ENCODE data around the gene KLF9. TPM values are rescaled to one million over a fixed set of nuclear protein-coding genes. Genes with fewer than 3 reads are reported as not detected.

Gene KLF9
- total and polyA plus RNA-seq, 9 of the 15 experiments (the other 6 are each of a cell fraction or from before 2014, with no cell fraction given): 3.3 to 11.9 (median 6.9) TPM

GRCh38 chr9:70398145-70398556 is 16.3 kb downstream of the KLF9 start (continued):
- TF ChIP-seq RNF219 (CRISPR knock-in tag; IDR thresholded peaks at IDR 0.05) (no peak), CBX2 (IDR thresholded peaks at IDR 0.05; ENCODE audit: insufficient read depth, low read length, poor library complexity, severe bottlenecking) (no peak), STAT5A (IDR thresholded peaks at IDR 0.05; ENCODE audit: borderline replicate concordance, low read length) (peak; percentile 80), TARDBP (IDR thresholded peaks at IDR 0.05) (no peak), TCF3 (CRISPR knock-in tag; IDR thresholded peaks at IDR 0.05) (peak; percentile 96), MBD1 (CRISPR knock-in tag; IDR thresholded peaks at IDR 0.05) (no peak), ZNF124 (CRISPR knock-in tag; IDR thresholded peaks at IDR 0.05) (no peak), MAX (CRISPR knock-in tag; IDR thresholded peaks at IDR 0.05) (peak; percentile 62; the same call in 1 of the 2 replicates), TCF15 (CRISPR knock-in tag; IDR thresholded peaks at IDR 0.05) (no peak), JUND (IDR thresholded peaks at IDR 0.05; ENCODE audit: borderline replicate concordance, low read depth, low read length) (peak; percentile 44; the same call in 1 of the 2 replicates), JUND (tag; IDR thresholded peaks at IDR 0.05; ENCODE audit: borderline replicate concordance, low read depth, low read length) (peak; percentile 49; the same call in 1 of the 3 replicates), ZBTB12 (CRISPR knock-in tag; IDR thresholded peaks at IDR 0.05) (no peak), BRF2 (IDR thresholded peaks at IDR 0.05; ENCODE audit: borderline replicate concordance, insufficient read depth, insufficient read length) (no peak), LARP7 (IDR thresholded peaks at IDR 0.05) (no peak), MYC (IDR thresholded peaks at IDR 0.05; ENCODE audit: low read depth, low read length) (peak; percentile 71), MYC (CRISPR knock-in tag; IDR thresholded peaks at IDR 0.05; ENCODE audit: borderline replicate concordance, low read depth) (no peak), MEF2D (tag; conservative IDR thresholded peaks at IDR 0.05; ENCODE audit: low read depth) (peak; percentile 66; the same call in 1 of the 2 replicates)
- TF ChIP-seq, protein P1, sequence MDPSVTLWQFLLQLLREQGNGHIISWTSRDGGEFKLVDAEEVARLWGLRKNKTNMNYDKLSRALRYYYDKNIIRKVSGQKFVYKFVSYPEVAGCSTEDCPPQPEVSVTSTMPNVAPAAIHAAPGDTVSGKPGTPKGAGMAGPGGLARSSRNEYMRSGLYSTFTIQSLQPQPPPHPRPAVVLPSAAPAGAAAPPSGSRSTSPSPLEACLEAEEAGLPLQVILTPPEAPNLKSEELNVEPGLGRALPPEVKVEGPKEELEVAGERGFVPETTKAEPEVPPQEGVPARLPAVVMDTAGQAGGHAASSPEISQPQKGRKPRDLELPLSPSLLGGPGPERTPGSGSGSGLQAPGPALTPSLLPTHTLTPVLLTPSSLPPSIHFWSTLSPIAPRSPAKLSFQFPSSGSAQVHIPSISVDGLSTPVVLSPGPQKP (CRISPR knock-in tag; IDR thresholded peaks at IDR 0.05): no peak
- TF ChIP-seq, protein P2, sequence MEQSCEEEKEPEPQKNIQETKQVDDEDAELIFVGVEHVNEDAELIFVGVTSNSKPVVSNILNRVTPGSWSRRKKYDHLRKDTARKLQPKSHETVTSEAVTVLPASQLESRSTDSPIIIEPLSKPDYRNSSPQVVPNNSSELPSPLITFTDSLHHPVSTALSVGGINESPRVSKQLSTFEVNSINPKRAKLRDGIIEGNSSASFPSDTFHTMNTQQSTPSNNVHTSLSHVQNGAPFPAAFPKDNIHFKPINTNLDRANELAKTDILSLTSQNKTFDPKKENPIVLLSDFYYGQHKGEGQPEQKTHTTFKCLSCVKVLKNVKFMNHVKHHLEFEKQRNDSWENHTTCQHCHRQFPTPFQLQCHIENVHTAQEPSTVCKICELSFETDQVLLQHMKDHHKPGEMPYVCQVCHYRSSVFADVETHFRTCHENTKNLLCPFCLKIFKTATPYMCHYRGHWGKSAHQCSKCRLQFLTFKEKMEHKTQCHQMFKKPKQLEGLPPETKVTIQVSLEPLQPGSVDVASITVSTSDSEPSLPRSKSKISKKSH (CRISPR knock-in tag; IDR thresholded peaks at IDR 0.05): no peak
